NT2/D1 (cell line): ENCODE data around the gene VSTM2L.

Source experiments
- SUZ12 ChIP-seq: IDR thresholded peaks from 2 replicates; pipeline ENCODE4 v1.6.1; 2011; ENCODE audit not compliant: insufficient read length, insufficient read depth; ENCODE audit errors: extremely low read depth
- YY1 ChIP-seq: IDR thresholded peaks from 2 replicates; pipeline ENCODE4 v1.6.1; 2011; ENCODE audit not compliant: insufficient read length, insufficient read depth
- ZNF274 ChIP-seq: IDR thresholded peaks from 2 replicates; pipeline ENCODE4 v1.6.1; 2011; ENCODE audit warnings: mild to moderate bottlenecking, low read depth, low read length

- TF ChIP-seq ZNF274 (no peak), SUZ12 (no peak), YY1 (no peak)
These were observed 67.3 kb downstream of the VSTM2L start for GRCh38 chr20:37969949-37970855.
